ENCODE data around the gene COL4A1. TPM values are rescaled to one million over a fixed set of nuclear protein-coding genes. Genes with fewer than 3 reads are reported as not detected.

COL4A1 gene
- total RNA-seq, 1 donor from 2014 or later, result 178 TPM

DNA sequence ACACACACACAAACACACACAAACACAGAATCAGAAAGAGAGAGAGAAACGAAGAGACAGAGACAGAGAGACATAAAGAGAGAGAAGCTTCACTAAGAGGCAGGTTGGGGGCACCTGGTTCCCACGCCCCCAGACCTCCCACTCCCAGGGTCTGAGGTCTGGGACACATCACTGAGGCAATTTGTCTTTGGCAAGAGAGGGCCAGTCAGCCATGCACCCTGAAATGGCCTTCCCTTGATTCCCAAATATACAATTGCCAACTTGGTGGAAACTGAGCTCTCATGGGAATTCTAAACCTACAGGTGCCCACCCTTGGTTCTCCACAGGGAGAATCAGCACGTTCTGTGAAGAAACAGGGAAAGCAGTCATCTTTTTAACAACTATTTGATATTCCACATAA is 79.5 kb downstream of the COL4A1 start:
- Histone ChIP-seq H3K9me3 (no peaks in the 10 kb centered on the region), H3K27ac (no peak overlapping the region), H3K36me3 (no peaks in the 10 kb centered on the region), H3K27me3 (no peaks in the 10 kb centered on the region), H3K4me1 (peaks cover 28% of the 10 kb centered on the region), H3K4me3 (no peak overlapping the region)
- peak in 1 of 2 donors; percentile 62 for DNase-seq (ENCODE audit: extremely low spot score in 2 of 2)
- TF ChIP-seq POLR2A (IDR thresholded peaks at IDR 0.05), result no peak
- TF ChIP-seq POLR2AphosphoS5 (IDR thresholded peaks at IDR 0.05; ENCODE audit: insufficient read depth in 1 of 2, low read depth in 1 of 2), result no peak
- TF ChIP-seq, protein P1, sequence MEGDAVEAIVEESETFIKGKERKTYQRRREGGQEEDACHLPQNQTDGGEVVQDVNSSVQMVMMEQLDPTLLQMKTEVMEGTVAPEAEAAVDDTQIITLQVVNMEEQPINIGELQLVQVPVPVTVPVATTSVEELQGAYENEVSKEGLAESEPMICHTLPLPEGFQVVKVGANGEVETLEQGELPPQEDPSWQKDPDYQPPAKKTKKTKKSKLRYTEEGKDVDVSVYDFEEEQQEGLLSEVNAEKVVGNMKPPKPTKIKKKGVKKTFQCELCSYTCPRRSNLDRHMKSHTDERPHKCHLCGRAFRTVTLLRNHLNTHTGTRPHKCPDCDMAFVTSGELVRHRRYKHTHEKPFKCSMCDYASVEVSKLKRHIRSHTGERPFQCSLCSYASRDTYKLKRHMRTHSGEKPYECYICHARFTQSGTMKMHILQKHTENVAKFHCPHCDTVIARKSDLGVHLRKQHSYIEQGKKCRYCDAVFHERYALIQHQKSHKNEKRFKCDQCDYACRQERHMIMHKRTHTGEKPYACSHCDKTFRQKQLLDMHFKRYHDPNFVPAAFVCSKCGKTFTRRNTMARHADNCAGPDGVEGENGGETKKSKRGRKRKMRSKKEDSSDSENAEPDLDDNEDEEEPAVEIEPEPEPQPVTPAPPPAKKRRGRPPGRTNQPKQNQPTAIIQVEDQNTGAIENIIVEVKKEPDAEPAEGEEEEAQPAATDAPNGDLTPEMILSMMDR (IDR thresholded peaks at IDR 0.05), result no peak
- intact Hi-C loops (cut with DNase I), result no loop called here

GRCh38 chr13:110225609-110226574 is 81.1 kb downstream of the COL4A1 start:
- Histone ChIP-seq H3K27ac (peak overlapping the region; percentile 62), H3K4me3 (no peak overlapping the region), H3K9me3 (no peaks in the 10 kb centered on the region), H3K4me1 (peaks cover 30% of the 10 kb centered on the region), H3K27me3 (no peaks in the 10 kb centered on the region), H3K36me3 (no peaks in the 10 kb centered on the region)
- TF ChIP-seq POLR2AphosphoS5 (IDR thresholded peaks at IDR 0.05; ENCODE audit: insufficient read depth in 1 of 2, low read depth in 1 of 2) (no peak), POLR2A (IDR thresholded peaks at IDR 0.05) (no peak)
- TF ChIP-seq, protein P1 (IDR thresholded peaks at IDR 0.05), result no peak
- intact Hi-C loops (cut with DNase I), result no loop called here
- DNase-seq (ENCODE audit: extremely low spot score in 2 of 2), result peak in 1 of 2 donors; percentile 77

DNA sequence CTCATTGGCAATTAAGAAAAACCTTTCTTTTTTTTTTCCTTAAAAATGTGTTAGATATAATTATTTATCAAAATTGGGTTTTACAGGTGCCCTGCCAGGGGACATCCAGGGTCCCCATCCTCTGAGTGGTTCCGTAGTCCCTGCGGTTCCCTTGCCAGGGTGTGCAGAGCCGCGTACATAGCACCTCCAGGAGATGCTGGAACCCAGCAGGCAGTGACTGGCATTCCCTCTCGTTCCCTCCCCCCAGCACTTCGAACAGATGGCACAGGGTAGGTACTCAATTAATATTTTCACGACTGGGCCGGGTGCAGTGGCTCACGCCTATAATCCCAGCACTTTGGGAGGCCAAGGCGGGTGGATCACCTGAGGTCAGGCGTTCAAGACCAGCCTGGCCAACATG is 82.0 kb downstream of the COL4A1 start:
- no peaks in the 10 kb centered on the region for H3K9me3 ChIP-seq
- no peaks in the 10 kb centered on the region for H3K27me3 ChIP-seq
- H3K27ac ChIP-seq, result peak overlapping the region; percentile 62
- no peaks in the 10 kb centered on the region for H3K36me3 ChIP-seq
- TF ChIP-seq POLR2A (IDR thresholded peaks at IDR 0.05) (no peak), POLR2AphosphoS5 (IDR thresholded peaks at IDR 0.05; ENCODE audit: insufficient read depth in 1 of 2, low read depth in 1 of 2) (no peak)
- TF ChIP-seq, protein P1 (IDR thresholded peaks at IDR 0.05), result no peak
- no peak overlapping the region for H3K4me3 ChIP-seq
- intact Hi-C loops (cut with DNase I), result no loop called here
- DNase-seq (ENCODE audit: extremely low spot score in 2 of 2), result no peak
- H3K4me1 ChIP-seq, result peaks cover 30% of the 10 kb centered on the region

GRCh38 chr13:110224519-110224918 is 82.4 kb downstream of the COL4A1 start:
- intact Hi-C loops (cut with DNase I), result loop anchor here (5.0 kb wide), 1 partner anchor 188 kb away; no protein-coding TSS in a partner anchor
- H3K27ac ChIP-seq, result peak overlapping the region; percentile 62
- H3K4me1 ChIP-seq, result peaks cover 28% of the 10 kb centered on the region

More at GRCh38 chr13:110224519-110224918, 82.4 kb downstream of the COL4A1 start:
- Histone ChIP-seq H3K9me3 (no peaks in the 10 kb centered on the region), H3K27me3 (no peaks in the 10 kb centered on the region), H3K36me3 (no peaks in the 10 kb centered on the region), H3K4me3 (no peak overlapping the region)
- TF ChIP-seq, protein P1 (IDR thresholded peaks at IDR 0.05), result no peak
- no peak for TF ChIP-seq POLR2AphosphoS5 (IDR thresholded peaks at IDR 0.05; ENCODE audit: insufficient read depth in 1 of 2, low read depth in 1 of 2)
- TF ChIP-seq POLR2A (IDR thresholded peaks at IDR 0.05), result no peak
- no peak for DNase-seq (ENCODE audit: extremely low spot score in 2 of 2)

Measured in vagina (tissue), 2 donors.